ENCODE measurements around the gene AGTRAP. TPM values are rescaled to one million over a fixed set of nuclear protein-coding genes. Genes with fewer than 3 reads are reported as not detected.

Gene AGTRAP
- total RNA-seq, 1 experiment from 2014 or later, result 77.7 TPM

DNA sequence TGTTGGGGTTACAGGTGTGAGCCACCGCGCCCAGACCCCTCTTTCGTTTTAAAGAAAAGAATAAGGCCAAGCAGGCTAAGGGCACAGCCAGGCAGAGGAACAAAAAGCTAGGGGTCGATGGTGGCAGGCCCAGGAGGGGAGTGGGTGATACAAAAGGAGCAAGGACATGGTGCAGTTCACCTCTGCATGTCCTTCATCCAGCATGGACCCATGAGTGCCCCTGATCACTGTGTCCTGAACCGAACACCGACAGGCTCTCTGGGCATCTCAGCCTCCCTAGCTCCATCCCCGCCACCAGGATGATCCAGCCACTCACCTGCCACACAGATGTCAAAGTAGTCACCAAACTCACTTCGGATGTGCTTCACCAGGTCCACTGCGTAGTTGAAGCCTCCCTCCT is 64.0 kb downstream of the AGTRAP start:
- no peak overlapping the region for H3K27ac ChIP-seq
- no peak overlapping the region for H2AFZ ChIP-seq
- H3K4me3 ChIP-seq, result no peak overlapping the region
- H4K20me1 ChIP-seq (ENCODE audit: insufficient read depth), result no peaks in the 10 kb centered on the region
- no peak for DNase-seq
- no peak overlapping the region for H3K4me2 ChIP-seq
- no peaks in the 10 kb centered on the region for H3K27me3 ChIP-seq (ENCODE audit: insufficient read depth, low read depth)
- POLR2A ChIA-PET (ENCODE audit: unreplicated experiment), result no interaction called here
- H3K9me3 ChIP-seq (ENCODE audit: insufficient read depth, low read depth), result no peaks in the 10 kb centered on the region
- intact Hi-C loops (cut with micrococcal nuclease; ENCODE audit: unreplicated experiment), result no loop called here
- peaks cover 10% of the 10 kb centered on the region; the same call in 1 of the 2 replicates for H3K4me1 ChIP-seq (replicated peaks; ENCODE audit: insufficient read depth)
- H3K9me2 ChIP-seq (ENCODE audit: insufficient read depth), result no peaks in the 10 kb centered on the region
- no peaks in the 10 kb centered on the region for H3K36me3 ChIP-seq (ENCODE audit: low read depth)
- CTCF ChIA-PET, result no interaction called here
- no TSS peak for BruUV-seq (replicated peaks)
- peaks cover 4% of the 10 kb centered on the region; the same call in 1 of the 2 replicates for H3F3A ChIP-seq (ENCODE audit: insufficient read depth, low read depth)
- no peaks in the 10 kb centered on the region for H3K79me2 ChIP-seq (ENCODE audit: low read depth)
- TF ChIP-seq EZH2 (IDR thresholded peaks at IDR 0.05; ENCODE audit: low read depth), result no peak
- TF ChIP-seq, protein P1, sequence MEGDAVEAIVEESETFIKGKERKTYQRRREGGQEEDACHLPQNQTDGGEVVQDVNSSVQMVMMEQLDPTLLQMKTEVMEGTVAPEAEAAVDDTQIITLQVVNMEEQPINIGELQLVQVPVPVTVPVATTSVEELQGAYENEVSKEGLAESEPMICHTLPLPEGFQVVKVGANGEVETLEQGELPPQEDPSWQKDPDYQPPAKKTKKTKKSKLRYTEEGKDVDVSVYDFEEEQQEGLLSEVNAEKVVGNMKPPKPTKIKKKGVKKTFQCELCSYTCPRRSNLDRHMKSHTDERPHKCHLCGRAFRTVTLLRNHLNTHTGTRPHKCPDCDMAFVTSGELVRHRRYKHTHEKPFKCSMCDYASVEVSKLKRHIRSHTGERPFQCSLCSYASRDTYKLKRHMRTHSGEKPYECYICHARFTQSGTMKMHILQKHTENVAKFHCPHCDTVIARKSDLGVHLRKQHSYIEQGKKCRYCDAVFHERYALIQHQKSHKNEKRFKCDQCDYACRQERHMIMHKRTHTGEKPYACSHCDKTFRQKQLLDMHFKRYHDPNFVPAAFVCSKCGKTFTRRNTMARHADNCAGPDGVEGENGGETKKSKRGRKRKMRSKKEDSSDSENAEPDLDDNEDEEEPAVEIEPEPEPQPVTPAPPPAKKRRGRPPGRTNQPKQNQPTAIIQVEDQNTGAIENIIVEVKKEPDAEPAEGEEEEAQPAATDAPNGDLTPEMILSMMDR (conservative IDR thresholded peaks at IDR 0.05), result no peak

DNA sequence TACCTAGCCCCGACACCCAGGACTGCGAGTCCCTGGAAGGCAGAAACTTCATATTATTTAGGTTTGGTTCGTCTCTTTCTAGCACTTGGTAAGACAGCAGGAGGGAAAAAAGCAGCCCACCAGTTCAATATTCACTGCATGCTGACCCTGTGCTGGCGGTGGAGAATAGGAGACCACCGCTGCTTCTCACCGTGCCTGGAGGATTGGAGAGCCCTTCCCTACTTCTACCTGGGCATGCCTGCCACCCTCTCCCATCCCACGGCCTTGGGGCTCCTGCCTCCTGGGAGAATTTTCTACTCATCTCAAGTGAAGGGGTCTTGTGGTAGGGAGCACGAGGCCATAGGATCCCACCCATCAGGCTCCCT is 64.4 kb downstream of the AGTRAP start:
- no peak overlapping the region for H3K4me2 ChIP-seq

More for the DNA sequence above, 64.4 kb downstream of the AGTRAP start:
- BruUV-seq (replicated peaks), result no TSS peak
- Histone ChIP-seq H3K9me3 (ENCODE audit: insufficient read depth, low read depth) (no peaks in the 10 kb centered on the region), H3K79me2 (ENCODE audit: low read depth) (no peaks in the 10 kb centered on the region), H2AFZ (no peak overlapping the region), H3K4me3 (no peak overlapping the region), H3K27ac (no peak overlapping the region), H3K36me3 (ENCODE audit: low read depth) (no peaks in the 10 kb centered on the region), H3K27me3 (ENCODE audit: insufficient read depth, low read depth) (no peaks in the 10 kb centered on the region), H3K9me2 (ENCODE audit: insufficient read depth) (no peaks in the 10 kb centered on the region), H4K20me1 (ENCODE audit: insufficient read depth) (no peaks in the 10 kb centered on the region), H3F3A (ENCODE audit: insufficient read depth, low read depth) (peaks cover 8% of the 10 kb centered on the region; the same call in 1 of the 2 replicates), H3K4me1 (replicated peaks; ENCODE audit: insufficient read depth) (peaks cover 10% of the 10 kb centered on the region; the same call in 1 of the 2 replicates)
- intact Hi-C loops (cut with micrococcal nuclease; ENCODE audit: unreplicated experiment), result no loop called here
- TF ChIP-seq EZH2 (IDR thresholded peaks at IDR 0.05; ENCODE audit: low read depth), result no peak
- TF ChIP-seq, protein P1 (conservative IDR thresholded peaks at IDR 0.05), result no peak
- ChIA-PET CTCF (no interaction called here), POLR2A (ENCODE audit: unreplicated experiment) (no interaction called here)
- DNase-seq, result no peak

Other genes starting within 250 kb of the AGTRAP start
- gene FBXO2, start 81.7 kb upstream of the AGTRAP start, total RNA-seq (2021), result 40.3 and 74.0 TPM in 2 replicates
- 31.9 and 32.4 TPM in 2 replicates for gene FBXO44, start 81.3 kb upstream of the AGTRAP start, total RNA-seq (2021)
- 4.4 and 7.1 TPM in 2 replicates for gene FBXO6, start 71.9 kb upstream of the AGTRAP start, total RNA-seq (2021)
- 52.9 and 58.9 TPM in 2 replicates for gene MAD2L2, start 55.0 kb upstream of the AGTRAP start, total RNA-seq (2021)
- gene DRAXIN, start 44.4 kb upstream of the AGTRAP start, total RNA-seq (2021), result not detected in 2 replicates
- gene C1orf167, start 26.1 kb downstream of the AGTRAP start, total RNA-seq (2021), result not detected in 2 replicates
- 15.8 and 22.2 TPM in 2 replicates for gene MTHFR, start 69.8 kb downstream of the AGTRAP start, total RNA-seq (2021)
- 14.8 and 16.7 TPM in 2 replicates for gene CLCN6, start 70.1 kb downstream of the AGTRAP start, total RNA-seq (2021)
- not detected in 2 replicates for gene NPPA, start 111.6 kb downstream of the AGTRAP start, total RNA-seq (2021)
- not detected in 2 replicates for gene NPPB, start 122.8 kb downstream of the AGTRAP start, total RNA-seq (2021)
- gene KIAA2013, start 190.3 kb downstream of the AGTRAP start, total RNA-seq (2021), result 38.7 and 44.2 TPM in 2 replicates
- 64.1 and 65.0 TPM in 2 replicates for gene PLOD1, start 198.6 kb downstream of the AGTRAP start, total RNA-seq (2021)
- gene MFN2, start 244.3 kb downstream of the AGTRAP start, total RNA-seq (2021), result 54.2 and 72.6 TPM in 2 replicates

Measured in PC-9 (cell line).